ENCODE results near the gene NTHL1. TPM values are rescaled to one million over a fixed set of nuclear protein-coding genes. Genes with fewer than 3 reads are reported as not detected.
A peak's percentile ranks its signal among the peaks of the same experiment; 100 is the strongest.

Gene NTHL1
- total and polyA plus RNA-seq, 9 of the 15 experiments (the other 6 are each of a cell fraction or from before 2014, with no cell fraction given): 1.1 to 58.8 (median 17.6) TPM

GRCh38 chr16:2070576-2071453, 23.2 kb upstream of the NTHL1 start:
- Histone ChIP-seq H3K4me3 (no peak overlapping the region), H3K9me3 (replicated peaks; ENCODE audit: control insufficient read depth, insufficient read depth, low read depth, low read length) (no peaks in the 10 kb centered on the region), H3K9me1 (ENCODE audit: control insufficient read depth, insufficient read depth, low read length) (no peaks in the 10 kb centered on the region), H4K20me1 (replicated peaks; ENCODE audit: control insufficient read depth, insufficient read depth, low read length) (no peaks in the 10 kb centered on the region), H3K4me1 (replicated peaks in 1 of 2; ENCODE audit: control insufficient read depth in 2 of 2, insufficient read depth in 2 of 2, low read length in 2 of 2) (peaks cover 0 to 9% of the 10 kb centered on the region in 2 experiments; a peak in 2 of 5 replicates), H2AFZ (ENCODE audit: low read depth, low read length) (no peak overlapping the region), H3K4me2 (ENCODE audit: insufficient read depth, low read length) (no peak overlapping the region), H3K9ac (ENCODE audit: insufficient read depth in 1 of 2, low read depth in 2 of 2, low read length in 2 of 2) (peak overlapping the region in 1 of 2 experiments; percentile 52; a peak in 1 of 4 replicates), H3K27ac (ENCODE audit: extremely low read depth, low read depth, low read length) (no peak overlapping the region), H3K27me3 (ENCODE audit: control insufficient read depth in 2 of 2, insufficient read depth in 2 of 2, low read length in 2 of 2) (no peaks in the 10 kb centered on the region), H3K79me2 (ENCODE audit: control insufficient read depth, insufficient read depth, low read length) (no peaks in the 10 kb centered on the region), H3K36me3 (ENCODE audit: control insufficient read depth, insufficient read depth, low read length) (peaks cover 54% of the 10 kb centered on the region; the same call in 2 of the 3 replicates)
- 87% methylated on average over 23 of the region's 29 CpGs for WGBS (ENCODE audit: insufficient coverage, low coverage, missing lambda C conversion rate)
- FAIRE-seq: no peak
- CTCF ChIA-PET (ENCODE audit: low intra/inter-chr PET ratio): no interaction called here
- DNase-seq (ENCODE audit: extremely low read depth in 1 of 4, low spot score in 3 of 4): no peak
- TF ChIP-seq ZNF316 (IDR thresholded peaks at IDR 0.05) (peak; percentile 37; the same call in 1 of the 2 replicates), CBX5 (IDR thresholded peaks at IDR 0.05; ENCODE audit: borderline replicate concordance, low read depth) (no peak), C11orf30 (IDR thresholded peaks at IDR 0.05; ENCODE audit: low read depth) (peak; percentile 28; the same call in 1 of the 2 replicates), SRSF7 (optimal IDR thresholded peaks at IDR 0.05; ENCODE audit: low read depth, low read length) (no peak)
- BruUV-seq (replicated peaks): no TSS peak
- POLR2A ChIA-PET: interaction anchor here (0.6 to 1.0 kb wide), 3 partner anchors 11 to 35 kb away, joined by 3 read pairs; no protein-coding TSS in a partner anchor
- ATAC-seq: no peak
- intact Hi-C loops (cut with micrococcal nuclease): no loop called here
- in situ Hi-C loops (cut with MboI): no loop called here

GRCh38 chr16:2066139-2066538, 18.5 kb upstream of the NTHL1 start:
- Histone ChIP-seq H3K4me2 (ENCODE audit: insufficient read depth, low read length) (no peak overlapping the region), H3K9me3 (replicated peaks; ENCODE audit: control insufficient read depth, insufficient read depth, low read depth, low read length) (no peaks in the 10 kb centered on the region), H3K36me3 (ENCODE audit: control insufficient read depth, insufficient read depth, low read length) (peaks cover 43% of the 10 kb centered on the region; the same call in 2 of the 3 replicates), H3K79me2 (ENCODE audit: control insufficient read depth, insufficient read depth, low read length) (no peaks in the 10 kb centered on the region), H3K27ac (ENCODE audit: extremely low read depth, low read depth, low read length) (no peak overlapping the region), H3K27me3 (ENCODE audit: control insufficient read depth in 2 of 2, insufficient read depth in 2 of 2, low read length in 2 of 2) (no peaks in the 10 kb centered on the region), H2AFZ (ENCODE audit: low read depth, low read length) (no peak overlapping the region), H3K4me1 (replicated peaks in 1 of 2; ENCODE audit: control insufficient read depth in 2 of 2, insufficient read depth in 2 of 2, low read length in 2 of 2) (peaks cover 0 to 10% of the 10 kb centered on the region in 2 experiments; a peak in 2 of 5 replicates), H3K9me1 (ENCODE audit: control insufficient read depth, insufficient read depth, low read length) (no peaks in the 10 kb centered on the region), H3K4me3 (no peak overlapping the region), H4K20me1 (replicated peaks; ENCODE audit: control insufficient read depth, insufficient read depth, low read length) (no peaks in the 10 kb centered on the region), H3K9ac (ENCODE audit: insufficient read depth in 1 of 2, low read depth in 2 of 2, low read length in 2 of 2) (no peak overlapping the region)
- ATAC-seq: no peak
- FAIRE-seq: no peak
- in situ Hi-C loops (cut with MboI): no loop called here
- intact Hi-C loops (cut with micrococcal nuclease): no loop called here
- POLR2A ChIA-PET: interaction anchor here (0.8 to 1.2 kb wide), 2 partner anchors 13 to 19 kb away, joined by 3 to 5 read pairs; no protein-coding TSS in a partner anchor
- TF ChIP-seq ZNF146 (CRISPR knock-in tag; IDR thresholded peaks at IDR 0.05; ENCODE audit: unreplicated experiment) (peak; percentile 99), NFIX (CRISPR knock-in tag; IDR thresholded peaks at IDR 0.05; ENCODE audit: low read depth) (no peak)
- 96% methylated on average over 11 of the region's 11 CpGs for WGBS (ENCODE audit: insufficient coverage, low coverage, missing lambda C conversion rate)
- BruUV-seq (replicated peaks): no TSS peak
- CTCF ChIA-PET (ENCODE audit: low intra/inter-chr PET ratio): no interaction called here
- no peak for DNase-seq (ENCODE audit: extremely low read depth in 1 of 4, low spot score in 3 of 4)

All from K562 (cell line).